Panc1 (cell line): ENCODE results near the gene HTATSF1. TPM values are rescaled to one million over a fixed set of nuclear protein-coding genes. Genes with fewer than 3 reads are reported as not detected.

Experiments
- ATAC-seq: fragments of 200-7000 bp; cut with Tn5 transposase; 2 replicates; pipeline ENCODE4 v1.9.1; 2020; ENCODE audit warnings: mild to moderate bottlenecking, moderate library complexity
- BruUV-seq: library from RNA; stranded (reverse); fragments of 400-500 nt; replicated peaks from 2 replicates; lab custom pipeline; 2021; lab: Mats Ljungman, UMichigan
- CTCF ChIA-PET: fragments of 300-600 bp; sonication (Branson Sonifier 250); formaldehyde crosslinking; loops from one replicate; lab custom pipeline; 2022; ENCODE audit warnings: antibody characterized with exemption; lab: Charles Lee
- POLR2A ChIA-PET: fragments of 300-600 bp; sonication (Branson Sonifier 250); formaldehyde crosslinking; loops from one replicate; lab custom pipeline; 2022; ENCODE audit warnings: antibody characterized with exemption; lab: Charles Lee
- DNase-seq: peaks from one replicate; pipeline ENCODE4 v3.0.0-alpha.2; 2010; ENCODE audit warnings: low read depth, low spot score
- H3K27ac ChIP-seq: 2 replicates; pipeline ENCODE4 v1.5.1; 2011; ENCODE audit warnings: mild to moderate bottlenecking, low read length, inconsistent platforms
- H3K27me3 ChIP-seq: fragments of 200-500 bp; sonication (Bioruptor generic); 2 replicates; pipeline ENCODE4 v1.6.0; 2014; ENCODE audit warnings: low read length, inconsistent platforms; ENCODE audit not compliant: control insufficient read depth, insufficient read depth
- H3K36me3 ChIP-seq: fragments of 200-500 bp; sonication (Bioruptor generic); 2 replicates; pipeline ENCODE4 v1.5.1; 2014; ENCODE audit warnings: inconsistent platforms, mild to moderate bottlenecking, low read length, moderate library complexity; ENCODE audit not compliant: control insufficient read depth, insufficient read depth
- H3K4me1 ChIP-seq: 2 replicates; pipeline ENCODE4 v1.5.1; 2011; ENCODE audit warnings: inconsistent platforms, mild to moderate bottlenecking, low read length, moderate library complexity; ENCODE audit not compliant: control insufficient read depth, insufficient read depth
- H3K4me3 ChIP-seq, 2 experiments: 2 replicates each; pipeline ENCODE4 v1.5.1; 2011 to 2012; ENCODE audit warnings: low read depth in 2 of 2, low read length in 2 of 2, mild to moderate bottlenecking in 2 of 2, inconsistent platforms in 1 of 2, moderate library complexity in 1 of 2
- H3K9me3 ChIP-seq: fragments of 200-500 bp; sonication (Bioruptor generic); 2 replicates; pipeline ENCODE4 v1.5.1; 2014; ENCODE audit warnings: low read depth, mild to moderate bottlenecking, inconsistent platforms, low read length, moderate library complexity; ENCODE audit not compliant: control insufficient read depth, insufficient read depth
- CTCF ChIP-seq: fragments of 450-650 bp; IDR thresholded peaks from 2 replicates; pipeline ENCODE4 v1.5.1; 2017; ENCODE audit warnings: mild to moderate bottlenecking
- POLR2AphosphoS5 ChIP-seq: IDR thresholded peaks from 2 replicates; pipeline ENCODE4 v1.6.1; 2012; ENCODE audit warnings: mild to moderate bottlenecking, low read depth, low read length, moderate library complexity
- REST ChIP-seq, 2 experiments: IDR thresholded peaks; 2 replicates each; pipeline ENCODE4 v1.6.1; 2011 to 2012; ENCODE audit warnings: low read depth in 2 of 2, control low read depth in 1 of 2, low read length in 1 of 2, mild to moderate bottlenecking in 1 of 2, moderate library complexity in 1 of 2; ENCODE audit not compliant: insufficient read depth in 1 of 2
- SIN3A ChIP-seq: IDR thresholded peaks from 2 replicates; pipeline ENCODE4 v1.6.1; 2012; ENCODE audit warnings: low read depth, mild to moderate bottlenecking, low read length, moderate library complexity, borderline replicate concordance; ENCODE audit not compliant: insufficient read depth
- TCF7L2 ChIP-seq: IDR thresholded peaks from 2 replicates; pipeline ENCODE4 v1.6.1; 2011; ENCODE audit warnings: mild to moderate bottlenecking, low read depth, low read length, inconsistent platforms
- in situ Hi-C: cut with HindIII; loops from 2 replicates; pipeline ENCODE4 v1.10.0; 2016; ENCODE audit warnings: low sequenced_read_pairs, low pct_unique_long_range_greater_than_20kb
- intact Hi-C: fragments of 100-400 bp; cut with micrococcal nuclease; formaldehyde crosslinking; loops from one replicate; pipeline ENCODE4 v1.10.0; 2022; ENCODE audit not compliant: unreplicated experiment
- total RNA-seq: library from RNA; stranded (reverse); gene quantifications from one replicate; pipeline ENCODE4 v1.2.1, GENCODE V29; 2021; ENCODE audit not compliant: unreplicated experiment

The HTATSF1 gene
- total RNA-seq, 1 experiment from 2014 or later, result 76.0 TPM

GRCh38 chrX:136456133-136456532 lies 41.3 kb upstream of the HTATSF1 start:
- no TSS peak for BruUV-seq
- intact Hi-C loops (no loop called here), in situ Hi-C loops (no loop called here)
- no peak overlapping the region for H3K27ac ChIP-seq
- H3K4me1 ChIP-seq, result no peaks in the 10 kb centered on the region
- no peak overlapping the region for H3K4me3 ChIP-seq
- no peaks in the 10 kb centered on the region for H3K9me3 ChIP-seq
- DNase-seq (no peak), ATAC-seq (no peak)
- no peaks in the 10 kb centered on the region for H3K36me3 ChIP-seq
- ChIA-PET POLR2A (no interaction called here), CTCF (no interaction called here)
- H3K27me3 ChIP-seq, result peaks cover 3% of the 10 kb centered on the region; the same call in 1 of the 2 replicates
- no peak for TF ChIP-seq TCF7L2
- TF ChIP-seq SIN3A, result no peak
- TF ChIP-seq CTCF, result no peak
- TF ChIP-seq REST (IDR thresholded peaks at IDR 0.05; ENCODE audit: insufficient read depth in 1 of 2, low read depth in 2 of 2, low read length in 1 of 2), result no peak
- no peak for TF ChIP-seq POLR2AphosphoS5

- POLR2A ChIA-PET, result no interaction called here
- H3K4me1 ChIP-seq, result no peaks in the 10 kb centered on the region
- TF ChIP-seq REST (IDR thresholded peaks at IDR 0.05; ENCODE audit: insufficient read depth in 1 of 2, low read depth in 2 of 2, low read length in 1 of 2), result no peak
- no peak for TF ChIP-seq SIN3A
- no peak for TF ChIP-seq CTCF
- TF ChIP-seq POLR2AphosphoS5, result no peak
- no peak for TF ChIP-seq TCF7L2
- H3K27me3 ChIP-seq, result peaks cover 3% of the 10 kb centered on the region; the same call in 1 of the 2 replicates
- H3K4me3 ChIP-seq, result no peak overlapping the region
- no peaks in the 10 kb centered on the region for H3K9me3 ChIP-seq
- ATAC-seq (no peak), DNase-seq (no peak)
- in situ Hi-C loops (no loop called here), intact Hi-C loops (no loop called here)
- CTCF ChIA-PET, result no interaction called here
- no peak overlapping the region for H3K27ac ChIP-seq
- no peaks in the 10 kb centered on the region for H3K36me3 ChIP-seq
- BruUV-seq, result no TSS peak
Measured at GRCh38 chrX:136457303-136457917, 40.0 kb upstream of the HTATSF1 start.
